Measurements from ENCODE around the gene ZMYND15. TPM values are rescaled to one million over a fixed set of nuclear protein-coding genes. Genes with fewer than 3 reads are reported as not detected.

ZMYND15 gene
- total RNA-seq, 2 donors from 2014 or later: 0.91 to 7.3 TPM

DNA sequence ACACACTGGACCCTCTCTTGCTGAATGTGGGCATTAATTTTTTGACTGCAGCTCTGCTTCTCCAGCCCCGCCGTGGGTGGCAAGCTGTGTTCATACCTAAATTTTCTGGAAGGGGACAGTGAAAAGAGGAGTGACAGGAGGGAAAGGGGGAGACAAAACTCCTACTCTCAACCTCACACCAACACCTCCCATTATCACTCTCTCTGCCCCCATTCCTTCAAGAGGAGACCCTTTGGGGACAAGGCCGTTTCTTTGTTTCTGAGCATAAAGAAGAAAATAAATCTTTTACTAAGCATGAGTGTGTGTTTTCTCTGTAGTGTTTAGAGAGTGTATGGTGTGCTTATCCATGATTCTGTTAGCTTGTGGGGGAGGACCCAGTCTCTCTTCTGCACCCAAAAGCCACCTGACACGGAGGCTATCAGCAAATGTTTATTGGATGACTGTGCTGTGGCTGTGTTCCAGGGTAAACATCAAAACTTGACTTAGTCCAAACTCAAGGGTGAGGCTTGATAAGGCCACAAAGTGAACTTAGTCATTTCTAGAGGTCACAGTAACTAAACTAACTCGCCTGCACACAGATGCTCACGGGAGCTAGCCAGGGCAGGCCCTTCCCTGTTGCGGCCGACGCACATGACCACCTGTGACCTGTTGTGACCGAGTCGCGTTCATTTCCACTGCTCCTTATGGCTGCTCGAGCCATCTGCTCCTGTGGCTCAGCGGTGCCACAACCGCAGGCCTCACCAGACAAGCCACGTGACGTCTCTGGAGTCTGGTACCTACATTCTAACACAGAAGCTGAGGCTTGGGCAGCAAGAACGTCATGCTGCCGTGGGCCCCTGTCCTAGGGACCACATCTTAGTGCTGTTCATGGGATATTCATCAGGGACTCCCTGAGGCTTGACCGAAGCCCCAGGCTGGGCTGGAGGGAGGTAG, 18.2 kb upstream of the ZMYND15 start:
- peak overlapping the region in 1 of 2 donors; percentile 20 for H3K27ac ChIP-seq
- TF ChIP-seq, protein P1, sequence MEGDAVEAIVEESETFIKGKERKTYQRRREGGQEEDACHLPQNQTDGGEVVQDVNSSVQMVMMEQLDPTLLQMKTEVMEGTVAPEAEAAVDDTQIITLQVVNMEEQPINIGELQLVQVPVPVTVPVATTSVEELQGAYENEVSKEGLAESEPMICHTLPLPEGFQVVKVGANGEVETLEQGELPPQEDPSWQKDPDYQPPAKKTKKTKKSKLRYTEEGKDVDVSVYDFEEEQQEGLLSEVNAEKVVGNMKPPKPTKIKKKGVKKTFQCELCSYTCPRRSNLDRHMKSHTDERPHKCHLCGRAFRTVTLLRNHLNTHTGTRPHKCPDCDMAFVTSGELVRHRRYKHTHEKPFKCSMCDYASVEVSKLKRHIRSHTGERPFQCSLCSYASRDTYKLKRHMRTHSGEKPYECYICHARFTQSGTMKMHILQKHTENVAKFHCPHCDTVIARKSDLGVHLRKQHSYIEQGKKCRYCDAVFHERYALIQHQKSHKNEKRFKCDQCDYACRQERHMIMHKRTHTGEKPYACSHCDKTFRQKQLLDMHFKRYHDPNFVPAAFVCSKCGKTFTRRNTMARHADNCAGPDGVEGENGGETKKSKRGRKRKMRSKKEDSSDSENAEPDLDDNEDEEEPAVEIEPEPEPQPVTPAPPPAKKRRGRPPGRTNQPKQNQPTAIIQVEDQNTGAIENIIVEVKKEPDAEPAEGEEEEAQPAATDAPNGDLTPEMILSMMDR (IDR thresholded peaks at IDR 0.05): no peak
- no peak for TF ChIP-seq POLR2A (IDR thresholded peaks at IDR 0.05)
- peak; percentile 65 for TF ChIP-seq POLR2AphosphoS5 (IDR thresholded peaks at IDR 0.05)
- no peaks in the 10 kb centered on the region for H3K4me1 ChIP-seq (replicated peaks)

DNA sequence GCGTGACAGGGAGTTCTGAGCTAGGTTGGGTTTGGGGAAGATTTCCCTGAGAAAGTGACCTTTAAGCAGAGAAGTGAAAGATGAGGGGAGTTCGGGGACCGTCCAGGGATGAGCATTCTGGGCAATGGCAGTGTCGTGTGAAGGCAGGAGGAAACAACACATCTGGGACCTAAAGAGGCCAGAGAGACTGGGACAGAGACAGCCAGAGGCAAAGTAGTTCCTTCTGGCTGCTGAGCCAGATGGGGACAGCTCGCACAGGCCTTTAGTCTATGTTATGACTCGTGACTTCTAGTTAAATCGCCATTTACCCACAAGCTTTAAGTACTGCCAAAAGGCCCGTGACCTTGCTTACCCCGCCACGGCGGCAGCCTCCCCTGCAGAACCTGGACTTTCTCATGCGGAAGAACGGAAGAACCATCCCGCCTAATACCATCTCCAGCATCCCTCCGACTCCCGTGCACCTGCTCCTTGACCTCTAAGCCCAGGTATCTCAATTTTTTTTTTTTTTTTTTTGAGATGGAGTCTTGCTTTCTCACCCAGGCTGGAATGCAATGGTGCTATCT, 16.9 kb upstream of the ZMYND15 start:
- Histone ChIP-seq H3K4me3 (no peak overlapping the region), H3K27me3 (replicated peaks; ENCODE audit: insufficient read depth) (no peaks in the 10 kb centered on the region), H3K36me3 (no peaks in the 10 kb centered on the region), H3K9me3 (no peaks in the 10 kb centered on the region), H3K27ac (no peak overlapping the region), H3K4me1 (replicated peaks) (no peaks in the 10 kb centered on the region)
- TF ChIP-seq POLR2A (IDR thresholded peaks at IDR 0.05) (no peak), POLR2AphosphoS5 (IDR thresholded peaks at IDR 0.05) (no peak)
- TF ChIP-seq, protein P1 (IDR thresholded peaks at IDR 0.05): no peak
- 89% methylated on average over 16 of the region's 16 CpGs for WGBS
- DNase-seq (ENCODE audit: low spot score): no peak
- intact Hi-C loops (cut with DNase I): no loop called here

More for the DNA sequence above, 18.2 kb upstream of the ZMYND15 start:
- intact Hi-C loops (cut with DNase I): no loop called here
- Histone ChIP-seq H3K4me3 (no peak overlapping the region), H3K9me3 (no peaks in the 10 kb centered on the region), H3K27me3 (replicated peaks; ENCODE audit: insufficient read depth) (no peaks in the 10 kb centered on the region), H3K36me3 (no peaks in the 10 kb centered on the region)
- peak; percentile 60 for DNase-seq (ENCODE audit: low spot score)
- 65% methylated on average over 20 of the region's 20 CpGs for WGBS

DNA sequence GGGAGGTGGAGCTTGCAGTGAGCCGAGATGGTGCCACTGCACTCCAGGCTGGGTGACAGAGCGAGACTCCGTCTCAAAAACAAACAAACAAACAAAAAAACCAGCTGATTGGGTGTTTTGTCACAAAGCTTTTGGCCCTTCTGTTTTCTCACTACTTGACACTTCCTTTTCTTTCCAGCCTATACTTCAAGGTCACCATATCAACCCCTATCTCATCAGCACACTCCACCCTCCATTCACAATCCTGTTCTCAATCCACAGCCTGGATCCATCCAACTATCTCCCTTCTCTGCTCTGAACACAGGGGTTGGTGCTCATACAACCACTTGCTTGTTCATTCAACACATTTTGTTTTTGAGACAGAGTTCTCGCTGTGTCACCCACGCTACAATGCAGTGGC, 15.0 kb upstream of the ZMYND15 start:
- no peaks in the 10 kb centered on the region for H3K9me3 ChIP-seq
- no peaks in the 10 kb centered on the region for H3K27me3 ChIP-seq (replicated peaks; ENCODE audit: insufficient read depth)
- 82% methylated on average over 5 of the region's 5 CpGs for WGBS
- H3K4me3 ChIP-seq: no peak overlapping the region
- no peak for DNase-seq (ENCODE audit: low spot score)
- H3K27ac ChIP-seq: no peak overlapping the region
- TF ChIP-seq POLR2AphosphoS5 (IDR thresholded peaks at IDR 0.05) (no peak), POLR2A (IDR thresholded peaks at IDR 0.05) (no peak)
- TF ChIP-seq, protein P1 (IDR thresholded peaks at IDR 0.05): no peak
- H3K4me1 ChIP-seq (replicated peaks): no peaks in the 10 kb centered on the region
- intact Hi-C loops (cut with DNase I): no loop called here
- H3K36me3 ChIP-seq: no peaks in the 10 kb centered on the region

DNA sequence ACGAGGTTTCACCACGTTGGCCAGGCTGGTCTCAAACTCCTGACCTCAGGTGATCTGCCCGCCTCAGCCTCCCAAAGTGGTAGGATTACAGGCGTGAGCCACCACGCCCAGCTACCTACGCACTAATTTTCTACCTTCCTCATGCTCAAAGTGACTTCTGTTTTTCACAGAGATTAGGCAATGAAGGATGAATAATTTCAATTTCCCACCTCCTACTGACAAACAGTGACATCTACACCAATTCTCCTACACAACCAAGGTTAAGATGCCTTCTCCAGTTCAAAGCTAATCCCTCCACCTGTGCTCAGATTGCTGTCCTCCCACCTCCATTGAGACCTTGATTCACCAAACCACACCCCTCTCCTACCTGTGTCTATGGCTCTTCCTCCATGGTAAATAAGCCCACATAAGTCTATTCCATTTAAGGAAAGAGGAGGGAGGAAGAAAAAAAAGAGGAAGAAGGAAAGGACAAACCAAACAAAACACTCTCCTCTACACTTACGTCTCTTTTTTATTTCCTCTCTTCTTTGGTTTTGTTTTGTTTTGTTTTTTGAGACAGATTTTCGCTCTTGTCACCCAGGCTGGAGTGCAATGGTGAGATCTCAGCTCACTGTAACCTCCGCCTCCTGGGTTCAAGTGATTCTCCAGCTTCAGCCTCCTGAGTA, 13.9 kb upstream of the ZMYND15 start:
- no peaks in the 10 kb centered on the region for H3K36me3 ChIP-seq
- 77% methylated on average over 9 of the region's 9 CpGs for WGBS
- no peak overlapping the region for H3K4me3 ChIP-seq
- peaks cover 2% of the 10 kb centered on the region for H3K4me1 ChIP-seq (replicated peaks)
- no peaks in the 10 kb centered on the region for H3K9me3 ChIP-seq
- intact Hi-C loops (cut with DNase I): no loop called here
- no peak overlapping the region for H3K27ac ChIP-seq
- no peaks in the 10 kb centered on the region for H3K27me3 ChIP-seq (replicated peaks; ENCODE audit: insufficient read depth)
- DNase-seq (ENCODE audit: low spot score): no peak
- TF ChIP-seq, protein P1 (IDR thresholded peaks at IDR 0.05): no peak
- TF ChIP-seq POLR2A (IDR thresholded peaks at IDR 0.05) (no peak), POLR2AphosphoS5 (IDR thresholded peaks at IDR 0.05) (no peak)

Measured in prostate gland (tissue), 2 donors.